Aorta (tissue), 5 donors: ENCODE measurements around the gene PRDM8. TPM values are rescaled to one million over a fixed set of nuclear protein-coding genes. Genes with fewer than 3 reads are reported as not detected.
"Not testable (repeated sequence)": the region's sequence is repeated elsewhere in the genome, so short reads cannot be mapped to it uniquely, and the experiment has no call there.

Source experiments
- ATAC-seq: fragments of 200-7000 bp; cut with Tn5 transposase; one replicate; pipeline ENCODE4 v1.9.1; 2022; ENCODE audit warnings: moderate library complexity; ENCODE audit not compliant: low FRiP score
- DNase-seq, 2 donors: peaks; one replicate each; pipeline ENCODE4 v3.0.0-alpha.2; 2020
- H3K27ac ChIP-seq, 2 donors: one replicate each; pipeline ENCODE4 v1.5.1; 2013; ENCODE audit warnings: low read length in 2 of 2, mild to moderate bottlenecking in 2 of 2, moderate library complexity in 2 of 2, control low read depth in 1 of 2, inconsistent platforms in 1 of 2, low read depth in 1 of 2
- H3K27me3 ChIP-seq, 2 donors: one replicate each; pipeline ENCODE4 v1.6.1; 2013; ENCODE audit warnings: control low read depth in 1 of 2, low read length in 1 of 2, mild to moderate bottlenecking in 1 of 2, moderate library complexity in 1 of 2; ENCODE audit not compliant: insufficient read depth in 2 of 2, control insufficient read depth in 1 of 2
- H3K36me3 ChIP-seq, 2 donors: one replicate each; pipeline ENCODE4 v1.6.1; 2013; ENCODE audit warnings: control low read depth in 1 of 2, low read length in 1 of 2, mild to moderate bottlenecking in 1 of 2; ENCODE audit not compliant: insufficient read depth in 2 of 2, control insufficient read depth in 1 of 2
- H3K4me1 ChIP-seq, 2 donors: one replicate each; pipeline ENCODE4 v1.6.1; 2013; ENCODE audit warnings: low read length in 2 of 2, control low read depth in 1 of 2, mild to moderate bottlenecking in 1 of 2, moderate library complexity in 1 of 2; ENCODE audit not compliant: insufficient read depth in 2 of 2, control insufficient read depth in 1 of 2
- H3K4me3 ChIP-seq, 2 donors: one replicate each; pipeline ENCODE4 v1.5.1; 2013; ENCODE audit warnings: low read length in 2 of 2, control low read depth in 1 of 2, mild to moderate bottlenecking in 1 of 2
- H3K9me3 ChIP-seq: one replicate; pipeline ENCODE4 v1.6.1; 2013; ENCODE audit warnings: mild to moderate bottlenecking, low read length; ENCODE audit not compliant: control insufficient read depth
- WGBS, 2 donors: extraction: QIAGEN DNeasy Blood & Tissue Kit; methylation state at CpG; one replicate each; pipeline ENCODE4 v1.1.7; 2013; 5-methylcytosine and 5-hydroxymethylcytosine counted together
- intact Hi-C, 2 donors: fragments of 100-400 bp; cut with DNase I; formaldehyde crosslinking; loops; one replicate each; pipeline versions ENCODE4 v1.14.2 to v1.15.0; 2022
- polyA plus RNA-seq, 2 donors: library from polyadenylated mRNA; stranded (reverse); fragments of 200-250 nt; gene quantifications; one replicate each; pipeline ENCODE4 v1.2.3, GENCODE V29; 2013
- total RNA-seq, 2 donors: library from RNA; stranded (reverse); fragmentation: NEBNext Ultra II Directional; extraction: Animal tissue kit (Norgen Biotek cat#: 25700); gene quantifications; one replicate each; pipeline ENCODE4 v1.2.1, GENCODE V29; 2021
- donor health status: healthy with polysubstance abuse.
- donor health status: Bipolar disorder and iron deficiency.
- donor health status: DM: no; HTN: no; CAD: no.
- donor health status: DM: no; HTN: no; CAD: no.
- donor health status: DM: yes; HTN: yes; CAD: no.

PRDM8 gene
- total and polyA plus RNA-seq, 4 donors, result 0.31 to 4.8 (median 2.3) TPM

- 85 to 89% methylated on average over 4 of the region's 4 CpGs for WGBS, 2 donors
- no peak overlapping the region for H3K4me3 ChIP-seq
- H3K9me3 ChIP-seq, result peaks cover 4% of the 10 kb centered on the region
- no peaks in the 10 kb centered on the region for H3K36me3 ChIP-seq
- intact Hi-C loops, result no loop called here
- ATAC-seq (no peak), DNase-seq (no peak)
- H3K4me1 ChIP-seq, result no peaks in the 10 kb centered on the region
- no peaks in the 10 kb centered on the region for H3K27me3 ChIP-seq
- no peak overlapping the region for H3K27ac ChIP-seq
These were observed 34.9 kb upstream of the PRDM8 start for GRCh38 chr4:80162418-80162817.

- Histone ChIP-seq H3K27me3 (no peaks in the 10 kb centered on the region), H3K27ac (no peak overlapping the region), H3K9me3 (no peaks in the 10 kb centered on the region), H3K4me1 (no peaks in the 10 kb centered on the region), H3K4me3 (no peak overlapping the region), H3K36me3 (no peaks in the 10 kb centered on the region)
- intact Hi-C loops, result no loop called here
- DNase-seq, result no peak
- no peak for ATAC-seq
These were observed 31.4 kb upstream of the PRDM8 start for GRCh38 chr4:80165855-80166254.

- Histone ChIP-seq H3K27me3 (no peaks in the 10 kb centered on the region), H3K9me3 (no peaks in the 10 kb centered on the region), H3K36me3 (no peaks in the 10 kb centered on the region), H3K4me3 (no peak overlapping the region), H3K4me1 (no peaks in the 10 kb centered on the region), H3K27ac (no peak overlapping the region)
- ATAC-seq (no peak), DNase-seq (no peak)
- WGBS, 2 donors, result 6 to 23% methylated on average over 1 of the region's 1 CpG
- intact Hi-C loops, result no loop called here
These were observed 26.1 kb upstream of the PRDM8 start for GRCh38 chr4:80171251-80171650.

GRCh38 chr4:80171656-80172055, 25.6 kb upstream of the PRDM8 start:
- Histone ChIP-seq H3K4me1 (no peaks in the 10 kb centered on the region), H3K36me3 (no peaks in the 10 kb centered on the region), H3K4me3 (no peak overlapping the region), H3K27me3 (no peaks in the 10 kb centered on the region), H3K9me3 (no peaks in the 10 kb centered on the region), H3K27ac (no peak overlapping the region)
- DNase-seq (no peak), ATAC-seq (no peak)
- intact Hi-C loops, result no loop called here
- 87 to 94% methylated on average over 3 of the region's 3 CpGs for WGBS, 2 donors

DNA sequence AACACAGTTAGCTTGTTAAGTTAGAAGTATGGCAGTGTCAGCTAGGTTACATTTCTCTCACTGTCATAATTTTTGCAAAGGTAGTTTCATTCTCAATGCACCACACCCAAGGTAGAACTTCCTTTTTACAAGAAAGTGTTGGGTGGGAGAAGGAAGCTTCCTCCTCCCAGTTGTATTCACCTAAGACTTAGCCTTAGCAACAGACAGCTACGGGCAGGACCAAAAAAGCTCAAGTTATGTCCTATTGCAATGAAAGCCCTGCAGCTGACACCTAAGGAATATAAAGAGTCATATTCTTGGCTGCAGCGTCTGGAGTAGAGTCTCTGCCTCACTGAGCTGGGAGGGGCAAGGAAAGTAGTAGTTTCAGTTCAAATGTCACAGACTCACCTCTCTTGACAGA, 25.1 kb upstream of the PRDM8 start:
- Histone ChIP-seq H3K4me3 (no peak overlapping the region), H3K9me3 (no peaks in the 10 kb centered on the region), H3K27ac (no peak overlapping the region), H3K4me1 (no peaks in the 10 kb centered on the region), H3K36me3 (no peaks in the 10 kb centered on the region), H3K27me3 (no peaks in the 10 kb centered on the region)
- ATAC-seq (no peak), DNase-seq (no peak)
- WGBS, 2 donors, result 54 to 69% methylated on average over 2 of the region's 2 CpGs
- intact Hi-C loops, result no loop called here

DNA sequence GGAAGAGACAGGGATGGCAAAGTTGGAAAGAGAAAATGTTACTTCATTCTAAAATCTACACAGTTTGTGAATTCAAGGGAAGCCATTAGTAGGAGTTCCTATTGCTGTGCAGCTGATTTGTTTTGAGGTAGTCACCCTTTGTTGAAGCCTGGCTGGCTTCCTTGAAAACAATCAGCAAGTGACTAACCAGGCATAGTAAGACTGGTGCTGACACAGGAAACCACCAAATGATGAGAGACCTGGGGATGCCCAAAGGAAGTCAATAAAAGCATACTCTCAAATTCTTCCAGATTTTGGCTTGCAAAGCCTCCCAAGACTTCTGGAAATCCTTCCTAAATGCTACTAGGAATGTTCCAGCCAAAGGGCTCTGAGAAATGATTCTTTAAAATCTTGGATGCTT, 23.9 kb upstream of the PRDM8 start:
- no peak for ATAC-seq
- DNase-seq, result no peak
- no peaks in the 10 kb centered on the region for H3K9me3 ChIP-seq
- H3K4me3 ChIP-seq, result no peak overlapping the region
- no peaks in the 10 kb centered on the region for H3K36me3 ChIP-seq
- no peak overlapping the region for H3K27ac ChIP-seq
- no peaks in the 10 kb centered on the region for H3K4me1 ChIP-seq
- intact Hi-C loops, result no loop called here
- no peaks in the 10 kb centered on the region for H3K27me3 ChIP-seq

DNA sequence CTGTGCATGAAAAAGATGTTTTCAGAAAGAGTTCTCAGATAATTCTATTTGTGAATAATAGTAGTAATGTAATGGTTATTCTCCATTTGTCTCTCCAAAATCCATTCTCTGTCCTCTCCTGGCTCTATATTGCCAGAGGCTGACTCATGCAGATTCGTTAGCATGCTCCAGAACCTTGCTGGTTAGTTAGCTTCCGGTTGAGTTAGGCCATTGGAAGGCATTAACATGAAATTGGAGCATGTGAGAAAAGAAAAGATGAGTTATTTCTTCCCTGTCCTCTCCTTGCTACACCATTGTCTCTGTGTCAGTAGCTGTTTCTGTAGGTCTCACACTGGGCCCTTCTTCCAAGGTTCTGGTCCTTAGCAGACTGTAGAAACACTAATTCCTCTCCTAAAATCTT, 23.5 kb upstream of the PRDM8 start:
- H3K27me3 ChIP-seq, result no peaks in the 10 kb centered on the region
- no peak overlapping the region for H3K27ac ChIP-seq
- H3K9me3 ChIP-seq, result no peaks in the 10 kb centered on the region
- no peak for DNase-seq
- H3K4me1 ChIP-seq, result no peaks in the 10 kb centered on the region
- intact Hi-C loops, result no loop called here
- 74 to 82% methylated on average over 2 of the region's 2 CpGs for WGBS, 2 donors
- ATAC-seq, result no peak
- no peaks in the 10 kb centered on the region for H3K36me3 ChIP-seq
- no peak overlapping the region for H3K4me3 ChIP-seq

DNA sequence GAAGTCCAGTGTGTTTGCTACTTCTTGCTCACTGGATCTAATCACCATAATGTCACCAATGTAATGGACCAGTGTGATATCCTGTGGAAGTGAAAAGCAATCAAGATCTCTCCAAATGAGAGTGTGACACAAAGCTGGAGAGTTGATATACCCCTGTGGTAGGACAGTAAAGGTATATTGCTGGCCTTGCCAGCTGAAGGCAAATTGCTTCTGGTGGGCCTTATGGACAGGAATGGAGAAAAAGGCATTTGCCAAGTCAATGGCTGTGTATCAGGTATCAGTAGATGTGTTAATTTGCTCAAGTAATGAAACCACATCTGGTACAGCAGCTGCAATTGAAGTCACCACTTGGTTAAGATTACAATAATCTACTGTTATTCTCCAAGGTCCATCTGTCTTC, 19.5 kb upstream of the PRDM8 start:
- H3K36me3 ChIP-seq, ATAC-seq, H3K27me3 ChIP-seq, H3K4me1 ChIP-seq, H3K27ac ChIP-seq, DNase-seq, H3K9me3 ChIP-seq, intact Hi-C loops, H3K4me3 ChIP-seq: not testable (repeated sequence)

DNA sequence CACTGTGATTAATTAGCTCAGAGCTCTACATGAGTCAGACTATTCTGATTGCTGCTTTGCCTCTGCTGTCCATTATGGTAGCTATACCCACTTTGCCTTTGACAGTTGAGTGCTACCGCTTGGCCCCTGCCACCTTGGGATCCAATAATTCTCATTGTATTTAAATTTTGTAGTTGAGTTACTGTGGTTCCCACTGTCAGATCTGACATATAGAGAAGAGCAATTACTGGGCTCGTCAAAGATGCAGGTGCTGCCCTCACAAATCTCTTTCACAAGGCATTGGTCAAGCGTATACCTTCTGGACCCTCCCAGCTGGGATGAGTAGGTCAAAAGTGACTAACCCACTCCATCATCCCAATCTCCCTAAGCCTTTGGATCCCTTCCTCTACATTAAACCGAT, 18.3 kb upstream of the PRDM8 start:
- no peak overlapping the region for H3K27ac ChIP-seq
- H3K4me1 ChIP-seq, result no peaks in the 10 kb centered on the region
- intact Hi-C loops, result no loop called here
- 96 to 97% methylated on average over 4 of the region's 4 CpGs for WGBS, 2 donors
- H3K9me3 ChIP-seq, result peaks cover 2% of the 10 kb centered on the region
- no peaks in the 10 kb centered on the region for H3K27me3 ChIP-seq
- no peak overlapping the region for H3K4me3 ChIP-seq
- DNase-seq, result no peak
- ATAC-seq, result no peak
- H3K36me3 ChIP-seq, result no peaks in the 10 kb centered on the region
